GM21390 (cell line): ENCODE results near the gene PRIMPOL.

Source experiments
- ATAC-seq: cut with Tn5 transposase; IDR thresholded peaks from one replicate; pipeline ENCODE4 v1.9.1; 2021; ENCODE audit not compliant: unreplicated experiment

Gene PRIMPOL

DNA sequence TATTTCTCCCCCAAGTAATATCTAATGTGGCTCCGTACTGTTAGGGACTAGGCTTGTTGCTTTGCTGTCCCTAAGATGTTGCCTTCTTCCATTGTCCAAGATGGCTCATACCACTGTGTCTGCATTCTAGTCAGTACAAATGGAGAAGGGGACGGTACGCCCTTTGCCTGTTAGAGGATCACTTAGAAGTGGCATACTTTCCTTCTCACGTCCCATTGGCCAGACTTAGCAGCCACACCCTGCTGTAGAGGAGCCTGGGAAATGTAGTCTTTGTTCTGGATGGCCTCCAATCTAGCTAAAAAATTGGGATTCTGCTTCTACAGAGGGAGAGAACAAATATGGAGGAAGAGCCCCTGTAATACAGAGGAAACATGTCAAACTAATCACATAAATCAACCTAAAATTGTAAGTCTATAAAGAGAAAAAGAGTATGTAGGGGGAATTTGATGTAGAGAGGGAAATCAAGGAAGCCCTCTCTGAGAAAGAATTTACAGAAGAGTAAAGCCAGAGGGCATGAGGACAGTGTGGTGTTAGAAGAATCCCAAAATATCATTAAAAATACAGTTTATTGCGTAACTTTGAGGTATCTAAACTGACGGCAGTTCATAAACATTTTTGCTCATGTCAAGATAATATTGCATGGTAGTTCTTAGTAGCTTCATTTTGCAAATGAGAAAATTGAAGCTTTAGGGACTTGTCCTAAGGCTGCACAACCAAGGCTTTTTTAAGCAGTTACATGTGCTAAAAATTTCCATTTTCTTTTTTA is 15.1 kb downstream of the PRIMPOL start:
- ATAC-seq, result no peak

DNA sequence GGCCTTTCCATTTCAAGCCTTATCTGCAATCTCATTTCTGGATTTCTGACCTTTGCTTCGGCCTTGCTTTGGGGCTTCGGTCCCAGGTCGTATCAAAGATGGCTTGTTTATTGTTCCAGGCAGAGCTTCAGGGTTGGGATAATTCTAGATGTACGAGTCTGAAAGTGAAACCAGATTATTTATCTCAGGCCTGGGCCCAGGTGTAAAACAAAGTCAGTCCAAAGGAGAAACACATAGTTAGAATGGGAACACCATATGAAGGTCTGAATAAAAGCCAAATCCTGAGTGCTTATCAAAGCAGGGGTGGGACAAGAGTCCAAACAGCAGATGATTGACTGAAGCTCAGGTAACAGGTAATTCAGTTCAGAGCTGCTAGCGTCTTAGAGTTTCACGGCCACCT is 17.1 kb downstream of the PRIMPOL start:
- ATAC-seq, result no peak

DNA sequence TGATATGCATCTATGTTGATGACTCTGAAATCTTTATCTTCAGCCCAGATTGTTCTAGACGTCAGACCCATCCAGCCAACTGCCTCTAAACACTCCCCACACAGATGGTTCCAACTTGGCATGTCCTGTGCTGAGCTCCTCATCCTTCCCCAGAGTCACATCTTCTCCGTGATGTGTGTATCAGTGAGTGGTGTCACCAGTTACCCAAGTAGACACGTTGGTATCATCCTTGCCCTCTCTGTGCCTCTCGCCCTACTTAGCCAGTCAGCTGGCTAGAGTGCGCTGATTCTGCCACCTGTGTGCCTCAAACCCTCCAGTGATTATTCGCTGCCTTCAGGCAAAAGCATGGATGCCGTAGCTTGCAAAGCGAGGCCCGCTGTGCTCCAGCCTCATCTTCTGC is 18.6 kb downstream of the PRIMPOL start:
- no peak for ATAC-seq

DNA sequence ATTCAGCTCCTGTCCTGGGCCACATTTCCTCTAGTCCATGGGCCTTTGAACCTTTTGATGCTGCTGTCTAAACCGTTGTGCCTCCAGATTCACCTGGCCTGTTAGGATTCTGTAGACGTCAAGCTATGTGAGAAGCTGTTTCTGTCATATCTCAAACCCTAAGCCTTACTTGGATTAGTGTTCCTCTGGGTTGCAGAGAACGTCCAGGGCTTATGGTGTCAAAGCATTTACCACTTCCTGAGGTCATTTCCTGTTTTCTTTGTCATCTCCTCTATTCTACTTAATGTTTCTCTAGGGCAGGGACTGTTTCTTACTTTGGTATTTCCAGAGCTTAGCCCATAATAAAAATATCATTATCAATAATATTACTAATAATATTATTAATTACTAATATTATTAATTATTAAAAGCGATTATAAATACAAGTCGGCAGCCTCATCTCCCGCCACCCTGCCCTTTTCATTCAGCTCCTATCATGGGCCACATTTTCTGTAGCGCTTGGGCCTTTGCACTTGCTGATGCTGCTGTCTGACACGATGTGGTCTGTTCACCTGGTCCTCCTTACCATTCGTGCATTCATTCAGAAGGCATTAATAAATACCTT is 19.1 kb downstream of the PRIMPOL start:
- ATAC-seq, result no peak

DNA sequence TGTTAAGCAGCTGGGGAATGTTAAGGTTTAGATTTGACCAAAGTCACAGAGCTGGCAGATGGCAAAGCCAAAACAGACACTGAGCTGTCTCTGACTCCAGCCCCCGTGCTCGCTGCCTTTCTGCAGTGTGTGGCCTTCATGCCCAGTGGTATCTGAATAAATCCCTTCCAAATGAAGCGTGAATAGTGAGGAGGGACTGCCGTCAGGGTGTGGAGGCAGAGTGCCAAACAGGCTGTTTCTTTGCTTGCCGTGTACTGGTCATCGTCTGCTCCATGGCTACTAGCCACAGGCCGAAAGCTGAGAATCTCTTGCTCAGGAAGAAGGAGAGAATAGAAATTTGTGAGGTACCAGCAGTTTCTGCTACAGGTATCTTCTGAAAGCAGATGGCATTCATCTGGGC is 19.7 kb downstream of the PRIMPOL start:
- no peak for ATAC-seq

DNA sequence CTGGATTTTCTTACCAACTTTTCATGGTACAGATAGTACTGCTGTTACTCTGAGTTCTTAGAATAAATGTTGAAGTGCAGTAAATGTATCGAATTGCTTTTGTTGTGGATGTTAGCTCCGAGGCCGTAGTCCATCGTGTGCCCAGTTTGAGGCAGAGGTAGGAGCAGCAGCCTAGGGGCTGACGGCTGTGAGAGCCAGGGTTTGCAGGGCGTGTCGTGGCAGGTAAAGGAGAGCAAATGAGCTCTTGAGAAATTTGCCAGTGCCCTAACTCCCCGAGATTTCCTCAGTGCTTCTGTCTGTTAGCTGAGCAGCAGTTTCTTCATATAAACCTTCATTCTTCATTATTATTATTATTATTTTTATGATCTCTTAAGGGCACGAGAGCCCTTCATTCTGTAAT is 21.6 kb downstream of the PRIMPOL start:
- no peak for ATAC-seq

DNA sequence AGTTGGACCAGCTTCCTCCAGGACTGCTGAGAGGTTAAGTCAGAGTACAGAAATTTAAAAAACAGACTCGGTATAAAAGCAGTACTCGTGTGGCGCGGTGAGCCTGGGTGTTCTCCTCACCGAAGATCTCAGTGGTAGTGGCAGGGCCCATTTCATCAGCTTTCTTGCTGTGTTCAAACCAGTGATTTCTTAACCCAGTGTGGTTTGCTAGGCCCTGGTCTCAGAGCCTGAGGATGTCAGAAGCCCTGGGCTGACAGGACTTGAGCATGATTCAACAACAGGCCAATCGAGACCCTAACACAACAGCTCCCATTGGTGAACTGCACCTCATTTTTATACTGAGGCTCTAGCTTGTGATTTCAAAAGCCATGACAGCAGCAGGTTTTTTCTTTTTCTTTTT is 23.2 kb downstream of the PRIMPOL start:
- ATAC-seq, result no peak

DNA sequence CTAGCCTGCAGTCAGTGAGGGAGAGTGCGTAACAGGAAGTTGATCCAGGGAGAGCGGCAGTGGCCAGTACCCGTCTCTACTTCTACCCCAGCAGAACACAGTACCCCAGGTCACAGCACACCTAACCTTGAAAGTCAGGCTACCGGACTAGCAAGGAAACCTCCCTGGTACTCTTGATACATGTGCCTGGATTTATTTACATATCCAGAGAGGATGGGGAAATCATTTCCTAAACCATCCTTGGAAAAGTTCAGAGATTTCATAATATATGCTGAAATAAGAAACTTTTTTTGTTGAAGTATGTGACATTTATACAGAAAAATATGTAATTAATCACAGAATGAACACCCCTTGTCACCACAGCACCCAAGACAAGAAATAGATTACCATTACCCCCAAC is 24.5 kb downstream of the PRIMPOL start:
- no peak for ATAC-seq

DNA sequence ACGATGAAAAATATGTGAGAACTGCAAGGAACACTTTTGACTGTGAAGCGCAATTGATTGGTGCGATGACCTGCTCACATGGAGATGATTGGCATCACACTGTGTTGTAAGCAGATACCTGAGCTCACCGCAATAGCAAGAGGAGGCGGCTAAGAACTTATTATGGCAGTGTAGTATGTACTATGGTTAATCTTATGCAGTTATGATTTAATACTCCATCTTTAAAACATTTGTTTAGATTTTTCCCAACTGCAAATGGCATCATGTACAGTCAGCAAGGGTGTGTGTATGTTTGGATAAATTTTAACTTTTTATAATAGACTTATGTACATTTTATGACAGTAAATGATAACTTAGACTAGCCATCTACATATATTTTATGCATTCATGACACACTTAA is 25.5 kb downstream of the PRIMPOL start:
- no peak for ATAC-seq

DNA sequence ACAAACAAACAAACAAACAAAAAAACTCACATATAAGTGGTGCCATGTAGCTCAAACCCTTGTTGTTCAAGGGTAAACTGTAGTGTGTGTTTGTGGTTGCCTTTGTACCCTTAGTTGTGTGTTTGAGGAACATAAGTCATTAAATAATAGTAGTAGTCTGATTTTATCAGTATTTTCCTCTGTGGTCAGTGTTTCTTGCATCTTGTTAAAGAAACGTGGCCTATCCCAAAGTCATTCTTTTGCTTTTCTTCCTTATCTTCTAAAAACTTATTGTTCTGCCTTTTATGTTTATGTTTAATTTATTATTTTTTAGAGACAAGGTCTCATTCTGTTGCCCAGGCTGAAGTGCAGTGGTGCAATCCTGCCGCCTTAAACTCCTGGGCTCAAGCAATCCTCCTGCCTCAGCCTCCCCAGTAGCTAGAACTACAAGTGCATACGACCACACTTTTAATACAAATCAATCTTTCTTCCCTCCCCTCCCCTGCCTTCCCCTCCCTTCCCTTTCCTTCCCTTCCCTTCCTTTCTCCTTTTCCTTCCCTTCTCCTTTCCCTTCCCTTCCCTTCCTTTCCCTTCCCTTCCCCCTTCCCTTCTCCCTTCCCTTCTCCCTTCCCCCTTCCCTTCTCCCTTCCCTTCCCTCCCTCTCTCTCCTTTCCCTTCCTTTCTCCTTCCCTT is 26.4 kb downstream of the PRIMPOL start:
- ATAC-seq, result no peak

DNA sequence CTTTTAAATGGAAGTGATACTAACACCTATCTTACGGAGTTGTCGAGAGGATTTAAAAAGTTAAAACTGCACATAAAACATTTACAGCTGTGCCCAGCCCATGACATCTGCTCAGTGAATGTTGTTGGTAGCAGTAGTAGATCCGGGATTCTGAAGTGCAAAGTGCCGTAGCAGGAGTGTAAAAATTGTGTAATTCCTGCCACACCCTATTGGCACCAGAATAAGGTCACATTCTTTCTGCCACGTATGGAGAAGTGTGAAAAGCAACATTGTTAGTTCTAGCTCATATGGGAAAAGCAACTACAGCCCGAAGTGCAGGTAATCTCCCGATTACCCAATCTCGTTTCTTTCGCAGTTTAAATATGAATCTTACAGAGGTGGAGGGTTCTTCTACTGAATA is 31.2 kb downstream of the PRIMPOL start:
- ATAC-seq, result no peak

DNA sequence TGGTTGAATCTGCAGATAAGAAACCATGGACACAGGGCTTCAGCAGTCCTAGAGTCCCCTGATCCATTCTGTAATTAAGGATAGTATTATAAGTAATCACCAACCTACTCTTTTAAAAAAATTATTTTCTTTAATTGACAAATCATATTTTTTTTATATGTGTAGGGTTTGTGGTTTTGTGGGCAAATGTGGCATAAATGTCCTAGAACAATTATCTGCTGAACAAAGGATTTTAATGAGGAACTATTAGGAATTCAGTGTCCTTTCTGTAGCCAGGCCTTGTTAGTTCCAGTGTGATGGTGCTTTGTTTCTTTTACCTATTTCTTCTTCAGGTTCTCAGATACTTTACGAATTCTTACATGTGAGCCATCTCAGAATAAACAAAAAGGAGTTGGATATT is 32.4 kb downstream of the PRIMPOL start:
- no peak for ATAC-seq

DNA sequence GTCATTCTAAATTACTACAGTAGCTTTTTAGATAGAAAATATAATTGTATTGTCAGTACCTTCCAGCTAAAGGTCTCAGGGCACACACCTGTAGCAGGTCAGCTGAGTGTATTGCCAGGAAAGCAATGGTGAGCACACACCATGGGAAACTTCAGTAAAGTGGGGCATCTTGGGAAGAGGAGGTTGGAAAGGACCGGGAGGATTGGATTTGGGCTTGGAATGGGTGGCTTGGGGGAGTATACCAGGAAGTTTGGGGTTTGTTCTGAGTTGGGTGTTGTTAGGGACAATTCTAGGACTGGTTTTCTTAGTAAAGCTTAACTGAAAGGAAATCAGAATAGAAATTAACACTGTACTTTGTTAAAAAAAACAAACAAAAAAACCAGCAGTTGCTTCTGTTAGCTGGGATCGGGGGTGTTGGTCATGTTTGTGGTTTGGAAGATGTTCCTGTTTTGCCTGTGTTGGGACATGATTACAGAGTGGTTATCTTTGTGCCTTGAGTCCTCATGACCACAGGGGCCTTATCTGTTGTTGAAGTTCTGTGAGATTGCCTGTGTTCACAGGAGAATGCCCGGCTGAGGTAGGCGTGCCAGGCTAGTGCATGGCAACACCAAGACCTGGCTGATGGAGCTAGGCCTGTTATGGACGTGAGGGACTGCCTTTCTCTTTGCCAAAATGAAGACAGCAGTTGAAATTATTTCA is 35.1 kb downstream of the PRIMPOL start:
- no peak for ATAC-seq

DNA sequence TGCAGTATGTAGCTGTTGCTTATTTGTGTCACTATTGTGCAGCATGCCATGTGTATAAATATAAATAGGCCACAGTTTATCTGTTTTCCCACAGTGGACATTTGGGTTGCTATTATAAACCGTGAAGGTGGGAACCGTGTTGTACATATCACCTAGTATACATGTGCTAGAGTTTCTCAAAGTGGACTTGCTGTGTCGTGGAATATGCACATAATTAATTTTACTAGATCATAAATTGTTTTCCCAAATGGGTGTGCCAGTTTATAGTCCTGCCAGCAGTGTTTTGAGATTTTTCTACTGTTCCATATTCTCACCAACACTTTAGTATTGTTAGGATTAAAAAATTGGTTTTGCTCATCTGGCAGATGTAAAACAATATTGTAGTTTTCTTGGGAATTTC is 38.5 kb downstream of the PRIMPOL start:
- no peak for ATAC-seq

DNA sequence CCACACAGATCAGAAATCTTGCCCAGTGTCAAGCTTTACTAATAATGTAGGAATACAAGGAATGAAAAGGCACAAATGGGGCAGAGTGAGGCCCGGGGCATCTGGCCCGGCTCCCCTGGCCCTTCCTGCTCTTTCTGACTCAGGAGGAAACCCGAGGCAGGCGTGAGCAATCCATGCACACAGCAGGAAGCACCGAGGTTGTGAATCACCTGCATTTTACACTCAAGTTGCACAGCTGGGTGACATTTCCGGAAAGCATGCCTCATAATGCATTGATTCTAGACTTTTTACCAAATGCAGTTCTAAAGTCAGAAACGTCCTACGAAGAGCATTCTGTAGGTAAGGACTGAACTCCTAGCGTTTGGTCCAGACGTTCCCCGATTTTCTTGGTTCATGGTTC is 38.9 kb downstream of the PRIMPOL start:
- no peak for ATAC-seq

DNA sequence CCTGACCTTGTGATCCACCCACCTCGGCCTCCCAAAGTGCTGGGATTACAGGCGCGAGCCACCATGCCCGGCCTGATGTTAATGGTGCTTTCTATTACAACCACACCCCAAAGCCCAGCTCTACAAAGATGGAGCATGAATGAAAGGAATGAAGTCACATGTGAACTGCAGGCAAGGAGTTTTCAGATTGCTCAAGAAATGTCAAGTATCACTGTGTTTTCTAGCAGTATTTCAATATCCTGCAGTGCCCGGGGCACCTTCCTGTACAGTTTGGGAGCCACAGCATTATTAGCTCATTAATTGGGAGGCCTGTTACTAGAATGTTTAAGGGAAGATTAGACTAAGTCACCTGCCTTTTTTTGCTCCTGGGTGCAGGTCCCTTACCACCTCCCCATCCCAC is 40.1 kb downstream of the PRIMPOL start:
- ATAC-seq, result no peak

DNA sequence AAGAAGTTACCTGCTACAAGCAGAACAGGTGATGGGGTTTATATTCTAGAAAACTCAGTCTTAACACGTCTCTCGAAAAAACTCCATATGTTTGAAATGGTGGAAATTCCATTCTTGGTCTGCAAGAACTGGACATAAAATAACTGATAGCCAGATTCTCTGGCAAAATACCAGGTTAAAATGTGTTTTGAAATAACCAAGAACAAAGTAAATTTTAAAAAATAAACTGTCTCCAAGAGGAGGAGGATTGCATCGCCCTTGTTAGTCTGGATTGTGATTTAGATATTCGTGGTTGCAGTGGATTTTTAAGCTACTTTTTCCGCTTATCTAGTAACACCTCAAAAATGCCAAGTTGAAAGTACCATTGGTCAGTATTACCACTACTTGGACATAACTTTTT is 43.5 kb downstream of the PRIMPOL start:
- no peak for ATAC-seq

DNA sequence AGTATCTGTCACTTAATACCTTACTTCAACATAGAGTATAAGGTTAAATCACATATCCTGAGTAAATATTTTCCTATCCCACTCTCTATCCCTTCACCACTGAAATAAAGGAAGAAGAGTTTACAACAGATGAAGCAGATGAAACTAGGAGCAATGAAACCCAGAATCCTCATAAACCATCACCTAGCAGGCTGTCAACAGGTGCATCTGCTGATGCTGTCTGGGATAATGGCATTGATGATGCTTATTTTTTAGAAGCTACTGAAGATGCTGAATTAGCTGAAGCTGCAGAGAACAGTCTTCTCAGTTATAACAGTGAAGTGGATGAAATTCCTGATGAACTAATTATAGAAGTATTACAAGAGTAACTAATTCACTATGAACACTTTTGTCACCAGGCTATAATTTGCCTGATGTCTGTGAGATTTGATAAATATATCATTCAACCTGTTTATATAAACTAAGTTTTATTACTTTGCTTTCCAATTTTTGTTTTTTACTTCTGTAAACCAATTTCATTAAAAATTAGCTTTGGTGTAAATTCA is 44.9 kb downstream of the PRIMPOL start:
- ATAC-seq, result no peak

DNA sequence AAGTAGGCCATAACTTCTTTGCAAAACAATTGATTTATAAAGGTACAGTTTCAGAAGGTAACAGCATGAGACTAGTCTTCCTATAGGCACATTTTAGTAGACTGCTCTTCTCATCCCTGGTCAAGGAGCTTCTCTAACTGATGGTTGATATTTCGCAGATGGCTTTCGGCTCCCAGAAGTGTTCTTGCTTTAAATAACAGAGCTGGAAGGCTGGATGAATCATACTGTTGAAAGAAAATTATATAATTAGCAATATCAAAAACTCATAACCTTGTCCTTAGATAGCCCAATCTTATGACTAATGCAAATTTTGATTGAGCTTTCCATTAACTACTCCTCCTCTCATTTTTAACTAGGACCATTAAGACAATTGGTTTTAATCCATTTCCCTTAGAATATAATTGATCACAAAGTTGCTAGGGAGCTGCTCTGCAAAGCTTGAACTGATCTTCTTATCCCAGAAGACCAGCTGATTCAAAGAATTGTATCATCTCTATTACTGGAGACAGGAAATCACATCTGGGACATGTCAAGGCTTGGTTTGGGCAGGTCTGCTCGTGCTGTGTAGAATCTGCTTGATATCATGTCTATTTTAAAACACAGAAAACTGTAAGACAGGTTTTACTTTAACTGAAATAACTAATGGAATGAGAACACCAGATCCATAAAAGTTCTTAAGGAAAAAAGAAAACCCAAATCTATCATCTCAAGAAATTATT is 45.8 kb downstream of the PRIMPOL start:
- ATAC-seq, result no peak

DNA sequence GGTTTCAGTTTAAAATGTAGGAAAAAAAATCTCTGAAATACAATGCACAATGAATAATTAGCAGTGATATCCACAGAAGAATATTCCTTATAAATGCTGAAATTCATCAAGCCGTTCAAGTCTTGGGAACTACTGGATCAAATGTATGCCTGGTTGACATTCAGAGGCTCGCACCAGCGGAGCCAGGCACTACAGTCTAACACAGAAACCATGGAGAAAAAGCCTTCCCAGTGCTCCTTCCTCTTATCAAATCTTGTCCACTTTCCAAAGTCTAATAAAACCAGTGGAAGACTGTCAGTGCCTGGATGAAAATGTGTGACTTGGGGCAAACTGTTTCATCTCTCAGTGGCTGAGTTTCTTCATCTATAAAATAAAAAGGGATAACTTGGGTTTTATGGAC is 48.4 kb downstream of the PRIMPOL start:
- ATAC-seq, result no peak

DNA sequence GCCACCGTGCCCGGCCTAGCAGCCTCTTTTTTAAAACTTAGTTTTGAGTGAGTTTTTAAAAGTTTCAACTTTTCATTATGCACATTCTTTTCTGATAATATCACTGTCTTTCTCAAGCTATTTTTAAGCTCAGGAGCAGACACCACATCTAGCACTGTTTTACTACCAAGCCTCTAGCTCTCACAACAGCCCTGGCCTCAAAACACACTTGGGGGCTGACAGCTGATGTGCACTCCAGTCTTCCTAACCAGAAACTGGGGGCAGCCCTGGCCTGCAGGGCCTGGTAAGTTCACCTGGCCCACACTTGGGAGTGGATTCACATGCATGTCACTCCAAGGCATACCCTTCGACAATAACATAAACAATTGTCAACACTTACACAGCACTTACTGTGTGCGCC is 50.4 kb downstream of the PRIMPOL start:
- ATAC-seq, result no peak
